T-helper 2 cell treated with Interferon-gamma antibody and Interleukin-4, amounts not matched to agents 100 ng/mL and 5 ng/mL, for 36 hours (primary cell): ENCODE data around the gene NOCT. TPM values are rescaled to one million over a fixed set of nuclear protein-coding genes. Genes with fewer than 3 reads are reported as not detected.
"Not testable (repeated sequence)": the region's sequence is repeated elsewhere in the genome, so short reads cannot be mapped to it uniquely, and the experiment has no call there.

Experiments used
- intact Hi-C: fragments of 100-400 bp; cut with micrococcal nuclease; formaldehyde crosslinking; loops from one replicate; pipeline ENCODE4 v1.15.1; 2023
- total RNA-seq: library from RNA; stranded (reverse); gene quantifications from 2 replicates; pipeline ENCODE4 v1.2.3, GENCODE V29; 2022

The NOCT gene
- total RNA-seq, 1 donor from 2014 or later = 10.2 TPM

DNA sequence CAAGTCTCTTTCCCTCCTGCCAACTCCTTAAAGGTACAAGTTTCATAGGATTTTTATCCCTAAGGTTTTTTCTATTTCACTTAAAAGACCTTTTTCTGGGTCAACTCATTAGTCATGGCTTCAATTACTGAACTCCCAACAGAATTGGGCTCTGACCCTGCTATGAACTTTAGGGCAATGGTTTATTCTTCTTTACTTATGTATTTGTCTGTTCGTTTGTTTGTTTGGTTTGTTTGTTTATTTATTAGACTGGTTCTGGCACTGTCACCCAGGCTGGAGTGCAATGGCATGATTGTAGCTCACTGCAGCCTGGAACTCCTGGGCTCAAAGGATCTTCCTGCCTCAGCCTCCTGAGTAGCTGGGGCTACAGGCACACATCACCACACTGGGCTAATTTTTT is 5.9 kb upstream of the NOCT start:
- intact Hi-C loops = loop anchor here (10.0 kb wide), 1 partner anchor 545 kb away; the partner anchor contains the start of gene SETD7

- intact Hi-C loops = loop anchor here (10.0 kb wide), 1 partner anchor 543 kb away; the partner anchor contains the start of gene SETD7
Observed at GRCh38 chr4:139011225-139011950, 4.2 kb upstream of the NOCT start.

DNA sequence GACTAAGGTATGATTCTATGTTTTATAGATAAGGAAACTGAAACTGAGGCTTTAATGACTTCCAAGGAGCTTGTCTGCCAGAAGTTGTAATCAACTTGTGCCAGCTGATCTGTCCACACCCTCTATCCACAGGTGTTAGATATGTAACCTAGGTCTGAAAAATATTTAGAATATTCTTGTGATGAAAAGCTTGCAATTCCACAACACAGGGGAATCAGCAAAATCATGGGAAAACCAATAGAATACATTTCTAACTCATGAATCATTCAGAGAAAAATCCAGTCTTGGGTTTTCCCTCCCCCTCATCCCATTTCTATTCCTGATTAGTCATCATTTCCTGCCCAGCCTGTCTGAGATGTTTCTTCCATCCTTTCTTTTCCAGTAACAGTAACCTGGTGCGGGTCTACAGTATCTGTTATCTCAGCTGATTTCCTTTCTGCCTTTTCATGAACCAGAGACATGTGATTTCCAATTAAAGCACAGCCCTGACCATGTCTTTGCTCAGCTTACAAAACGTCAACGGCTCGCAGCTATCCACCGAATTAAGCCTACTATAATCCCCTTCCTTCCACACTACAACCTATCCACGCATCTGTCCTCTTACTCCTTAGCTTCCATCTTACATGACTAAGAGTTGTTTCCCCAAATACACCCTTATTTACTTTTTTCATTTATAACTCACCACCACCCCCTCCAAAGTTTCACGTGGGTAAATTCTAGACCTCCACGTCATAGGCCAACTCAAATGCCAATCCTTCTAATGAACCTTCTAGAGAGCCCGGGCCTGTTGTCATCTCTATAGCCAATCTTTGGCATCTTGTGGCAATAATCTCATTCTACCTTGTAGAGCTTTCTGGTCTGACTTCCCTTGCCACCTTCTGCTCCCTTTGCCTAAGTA is 961 bp upstream of the NOCT start:
- intact Hi-C loops = loop anchor here (1.0 to 10.0 kb wide), 7 partner anchors 16 to 643 kb away; partner anchors contain the start of genes ELF2, NAA15 and SETD7

- intact Hi-C loops = loop anchor here (1.0 to 10.0 kb wide), 7 partner anchors 14 to 641 kb away; partner anchors contain the start of genes ELF2, NAA15 and SETD7
Observed at GRCh38 chr4:139015948-139016471, 429 bp downstream of the NOCT start.

DNA sequence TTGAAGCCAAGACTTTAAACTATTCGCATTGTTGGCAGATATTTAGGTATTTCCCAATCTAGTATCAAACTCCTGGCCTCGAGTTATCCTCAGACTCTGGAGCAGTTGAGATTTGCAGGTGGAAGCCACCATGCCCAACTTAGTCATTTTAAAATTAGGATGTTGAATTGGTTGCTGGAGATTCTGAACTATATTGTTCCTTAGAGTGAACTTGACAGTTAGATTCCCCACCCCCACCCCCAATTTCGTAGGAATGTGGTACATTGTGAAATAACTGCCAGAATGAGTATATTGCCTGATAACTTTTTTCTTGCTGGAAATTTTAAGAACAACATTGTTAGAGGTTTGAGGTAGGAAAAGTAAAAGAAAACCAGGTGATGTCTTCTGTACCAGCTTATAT is 2.3 kb downstream of the NOCT start:
- intact Hi-C loops = loop anchor here (5.0 to 10.0 kb wide), 2 partner anchors 537 to 639 kb away; partner anchors contain the start of gene SETD7

DNA sequence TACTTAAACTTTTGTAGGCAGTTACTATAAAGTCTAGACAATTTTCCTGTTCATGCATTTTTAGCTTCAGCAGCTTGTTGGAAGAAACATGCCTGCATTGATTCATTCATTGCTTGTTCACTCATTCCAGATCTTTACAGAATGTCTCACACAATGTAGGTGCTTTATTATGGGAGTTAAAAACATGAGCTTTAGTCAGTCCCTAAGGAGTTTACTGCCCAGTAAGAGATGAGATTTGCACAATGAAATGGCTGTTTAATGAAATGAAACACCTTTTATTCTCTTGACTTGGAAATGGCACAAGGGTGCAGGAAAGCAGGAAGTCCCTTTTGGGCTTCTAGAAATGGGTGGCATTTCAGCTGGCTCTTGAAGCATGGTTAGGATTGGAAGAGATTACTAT is 2.9 kb downstream of the NOCT start:
- intact Hi-C loops = loop anchor here (5.0 to 10.0 kb wide), 2 partner anchors 536 to 639 kb away; partner anchors contain the start of gene SETD7

GRCh38 chr4:139018971-139019758 is 3.6 kb downstream of the NOCT start:
- intact Hi-C loops = loop anchor here (5.0 to 10.0 kb wide), 2 partner anchors 536 to 638 kb away; partner anchors contain the start of gene SETD7

DNA sequence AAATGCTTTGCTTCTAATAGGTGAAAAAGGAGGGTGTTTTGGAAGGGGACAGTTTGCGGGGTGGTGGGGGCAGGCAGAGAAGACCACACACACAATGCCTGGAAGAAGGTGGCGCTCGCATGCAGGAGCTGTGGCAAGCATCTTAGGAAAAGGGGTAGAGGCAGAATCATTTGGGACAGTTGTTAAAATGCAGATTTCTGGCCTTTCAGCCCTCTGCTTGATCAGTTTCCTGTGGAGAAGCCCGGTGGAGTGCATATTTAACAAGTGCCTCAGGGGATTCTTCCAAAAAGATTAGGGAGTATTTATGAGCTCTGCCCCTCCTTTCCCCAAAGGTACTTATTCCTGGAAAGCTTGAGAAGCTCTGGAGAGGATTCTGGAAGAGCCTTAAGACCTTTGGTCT is 4.8 kb downstream of the NOCT start:
- intact Hi-C loops = no loop called here

DNA sequence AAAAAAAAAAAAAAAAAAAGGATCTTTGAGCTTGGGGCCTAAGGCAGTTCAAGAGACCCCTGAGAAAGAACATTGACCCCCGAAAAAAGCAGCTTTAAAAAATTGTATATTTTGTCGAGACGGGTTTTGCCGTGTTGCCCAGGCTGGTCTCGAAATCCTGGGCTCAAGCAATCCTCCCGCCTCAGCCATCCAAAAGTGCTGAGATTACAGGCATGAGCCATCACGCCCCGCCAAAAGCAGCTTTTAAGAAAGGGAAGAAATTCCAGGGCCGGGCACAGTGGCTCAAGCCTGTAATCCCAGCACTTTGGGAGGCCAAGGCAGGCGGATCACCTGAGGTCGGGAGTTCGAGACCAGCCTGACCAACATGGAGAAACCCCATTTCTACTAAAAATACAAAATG is 5.5 kb downstream of the NOCT start:
- intact Hi-C loops = not testable (repeated sequence)

GRCh38 chr4:139022835-139023234 is 7.3 kb downstream of the NOCT start:
- intact Hi-C loops = no loop called here

GRCh38 chr4:139024686-139025085 is 9.1 kb downstream of the NOCT start:
- intact Hi-C loops = no loop called here

GRCh38 chr4:139025841-139026240 is 10.3 kb downstream of the NOCT start:
- intact Hi-C loops = no loop called here

DNA sequence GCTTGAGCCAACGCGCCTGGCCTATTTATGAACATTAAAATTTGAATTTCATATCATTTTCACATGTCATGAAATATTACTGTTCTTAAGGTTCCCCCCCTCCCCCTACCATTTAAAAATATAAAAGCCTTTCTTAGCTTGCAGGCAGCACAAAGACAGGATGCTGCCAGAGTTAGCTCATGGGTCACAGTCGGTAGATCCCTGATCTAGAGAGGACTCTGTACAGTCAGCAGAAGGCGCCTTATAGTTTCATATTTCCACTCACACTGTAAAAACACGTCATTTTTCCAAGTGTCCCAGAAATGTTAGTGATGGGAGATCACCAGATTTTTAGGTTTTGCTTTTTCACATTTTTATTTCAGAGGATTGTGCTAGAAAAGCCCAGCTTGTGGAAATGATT is 12.2 kb downstream of the NOCT start:
- intact Hi-C loops = no loop called here

DNA sequence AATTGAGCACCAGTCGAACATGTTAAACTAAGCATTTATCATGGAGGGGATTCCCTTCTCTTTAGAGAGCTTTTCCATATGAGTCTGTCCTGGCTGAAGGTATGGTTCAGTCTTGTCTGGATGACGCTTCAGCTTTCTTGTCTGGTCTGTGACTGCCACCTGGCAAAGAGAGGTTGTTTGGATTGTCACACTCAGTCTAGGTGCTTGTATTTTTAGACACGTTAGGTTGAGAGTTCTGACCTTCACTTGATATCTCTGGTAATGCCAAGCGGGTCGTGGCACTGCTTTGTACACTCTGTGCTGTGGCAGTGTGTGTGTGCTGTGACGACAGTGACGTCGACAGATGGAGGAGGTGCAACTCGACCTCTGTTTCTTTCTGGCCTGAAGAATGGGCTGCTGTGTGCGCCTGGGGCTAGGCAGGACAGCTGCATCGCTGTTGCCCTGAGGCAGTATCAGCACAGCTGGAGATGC is 12.6 kb downstream of the NOCT start:
- intact Hi-C loops = no loop called here

DNA sequence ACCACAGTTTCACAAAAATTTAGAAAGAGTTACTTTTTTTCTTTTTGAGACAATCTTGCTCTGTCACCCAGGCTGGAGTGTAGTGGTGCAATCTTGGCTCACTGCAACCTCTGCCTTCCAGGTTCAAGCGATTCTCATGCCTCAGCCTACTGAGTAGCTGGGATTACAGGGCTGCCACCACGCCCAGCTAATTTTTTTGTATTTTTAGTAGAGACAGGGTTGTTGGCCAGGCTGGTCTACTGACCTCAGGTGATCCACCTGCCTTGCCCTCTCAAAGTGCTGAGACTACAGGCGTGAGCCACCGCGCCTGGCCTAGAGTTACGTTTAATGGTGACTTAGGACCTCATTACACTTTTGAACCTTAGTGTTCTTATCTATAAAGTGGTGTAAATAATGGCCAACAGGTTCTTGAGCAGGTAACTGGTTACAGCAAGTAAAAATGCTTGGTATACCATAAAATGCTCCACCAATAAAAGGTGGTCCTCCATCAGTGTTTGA is 14.3 kb downstream of the NOCT start:
- intact Hi-C loops = loop anchor here (1.0 to 2.0 kb wide), 6 partner anchors 15 to 265 kb away; partner anchors contain the start of genes ELF2 and NOCT

GRCh38 chr4:139030614-139031235 is 15.1 kb downstream of the NOCT start:
- intact Hi-C loops = loop anchor here (1.0 to 2.0 kb wide), 6 partner anchors 15 to 265 kb away; partner anchors contain the start of genes ELF2 and NOCT

DNA sequence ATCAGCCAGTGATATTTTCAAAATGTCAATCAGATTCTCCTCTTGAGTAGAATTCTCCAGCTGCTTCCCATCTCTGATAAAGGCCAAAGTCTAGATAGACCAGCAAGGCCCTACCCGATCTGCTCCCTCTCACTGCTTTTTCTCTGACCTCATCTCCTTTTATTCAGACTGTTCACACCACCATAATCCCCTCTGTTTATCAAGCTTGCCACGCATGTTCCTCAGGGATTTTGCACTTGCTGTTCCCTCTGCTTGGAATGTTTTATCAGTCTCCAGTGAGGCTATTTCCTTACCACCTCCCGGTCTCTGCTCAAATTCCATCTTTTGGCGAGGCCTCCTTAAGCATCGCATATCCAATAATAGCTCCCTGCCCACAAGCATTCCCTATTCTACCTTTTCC is 20.1 kb downstream of the NOCT start:
- intact Hi-C loops = no loop called here

GRCh38 chr4:139036885-139037284 is 21.3 kb downstream of the NOCT start:
- intact Hi-C loops = no loop called here

DNA sequence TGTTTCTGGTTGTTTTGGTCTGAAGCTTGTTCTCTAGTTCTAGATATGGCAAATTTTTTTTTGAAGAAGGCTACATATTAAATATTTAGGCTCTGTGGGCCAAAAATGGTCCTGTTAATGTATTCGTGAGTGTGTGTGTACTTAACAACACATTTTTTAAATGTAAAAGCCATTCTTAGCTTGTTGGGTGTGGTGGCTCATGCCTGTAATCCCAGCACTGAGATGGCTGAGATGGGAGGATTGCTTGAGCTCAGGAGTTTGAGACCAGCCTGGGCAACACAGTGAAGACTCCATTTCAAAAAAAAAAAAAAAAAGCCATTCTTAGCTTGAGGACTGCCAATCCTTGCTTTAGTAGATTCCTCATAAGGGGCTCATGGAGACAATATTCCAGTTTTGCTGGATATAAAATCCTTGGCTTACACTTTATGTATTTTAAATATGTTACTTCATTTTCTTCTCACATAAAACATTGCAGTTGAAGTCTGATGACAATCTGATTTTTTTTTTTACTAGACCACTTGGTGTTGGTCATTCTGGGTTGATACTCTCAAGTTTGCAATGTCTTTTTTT is 23.4 kb downstream of the NOCT start:
- intact Hi-C loops = no loop called here
